Tibial nerve (tissue), 4 donors: ENCODE results near the gene GTF2E1.

ENCODE experiments used
- CTCF ChIP-seq, 5 experiments: fragments of 200-600 bp in 3 of 5; fragments of 450-650 bp in 2 of 5; sonication (generic) in 3 of 5; IDR thresholded peaks; one replicate each; pipeline ENCODE4 v1.5.1; 2016 to 2019; ENCODE audit warnings: antibody characterized with exemption in 5 of 5, mild to moderate bottlenecking in 3 of 5, moderate library complexity in 2 of 5
- EP300 ChIP-seq, 2 donors: sonication (generic); formaldehyde crosslinking; IDR thresholded peaks; one replicate each; pipeline ENCODE4 v1.6.1; 2017; ENCODE audit warnings: antibody characterized with exemption in 2 of 2, mild to moderate bottlenecking in 1 of 2
- POLR2A ChIP-seq, 2 donors: fragments of 450-650 bp; IDR thresholded peaks; one replicate each; pipeline ENCODE4 v1.6.1; 2017; ENCODE audit warnings: antibody characterized with exemption in 2 of 2, mild to moderate bottlenecking in 2 of 2, moderate library complexity in 2 of 2

DNA sequence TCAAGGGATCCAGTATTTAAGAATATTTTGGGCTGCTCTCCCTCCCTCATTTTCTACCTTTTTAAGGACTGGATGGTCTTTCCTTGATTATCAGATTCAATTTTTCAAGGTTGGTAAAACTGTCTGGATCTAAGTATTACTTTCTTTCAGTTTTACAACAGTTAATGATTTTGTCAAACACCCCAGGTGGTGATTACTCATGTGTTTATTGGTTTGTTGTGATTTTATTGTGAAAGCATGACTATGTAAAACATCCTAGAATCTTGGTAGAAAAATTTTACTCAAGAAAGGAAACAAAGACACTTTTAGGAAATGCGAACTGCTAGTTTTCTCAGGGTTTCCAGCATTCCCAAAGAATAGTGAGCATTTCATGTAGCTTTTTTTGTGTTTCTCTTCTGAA lies 7.3 kb downstream of the GTF2E1 start:
- TF ChIP-seq CTCF (IDR thresholded peaks at IDR 0.05) (no peak), POLR2A (IDR thresholded peaks at IDR 0.05) (no peak), EP300 (IDR thresholded peaks at IDR 0.05) (no peak)
